ENCODE results near the gene EEFSEC. TPM values are rescaled to one million over a fixed set of nuclear protein-coding genes. Genes with fewer than 3 reads are reported as not detected.

Gene EEFSEC, protein sequence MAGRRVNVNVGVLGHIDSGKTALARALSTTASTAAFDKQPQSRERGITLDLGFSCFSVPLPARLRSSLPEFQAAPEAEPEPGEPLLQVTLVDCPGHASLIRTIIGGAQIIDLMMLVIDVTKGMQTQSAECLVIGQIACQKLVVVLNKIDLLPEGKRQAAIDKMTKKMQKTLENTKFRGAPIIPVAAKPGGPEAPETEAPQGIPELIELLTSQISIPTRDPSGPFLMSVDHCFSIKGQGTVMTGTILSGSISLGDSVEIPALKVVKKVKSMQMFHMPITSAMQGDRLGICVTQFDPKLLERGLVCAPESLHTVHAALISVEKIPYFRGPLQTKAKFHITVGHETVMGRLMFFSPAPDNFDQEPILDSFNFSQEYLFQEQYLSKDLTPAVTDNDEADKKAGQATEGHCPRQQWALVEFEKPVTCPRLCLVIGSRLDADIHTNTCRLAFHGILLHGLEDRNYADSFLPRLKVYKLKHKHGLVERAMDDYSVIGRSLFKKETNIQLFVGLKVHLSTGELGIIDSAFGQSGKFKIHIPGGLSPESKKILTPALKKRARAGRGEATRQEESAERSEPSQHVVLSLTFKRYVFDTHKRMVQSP
- 5.9 and 8.6 TPM in 2 replicates for total RNA-seq

DNA sequence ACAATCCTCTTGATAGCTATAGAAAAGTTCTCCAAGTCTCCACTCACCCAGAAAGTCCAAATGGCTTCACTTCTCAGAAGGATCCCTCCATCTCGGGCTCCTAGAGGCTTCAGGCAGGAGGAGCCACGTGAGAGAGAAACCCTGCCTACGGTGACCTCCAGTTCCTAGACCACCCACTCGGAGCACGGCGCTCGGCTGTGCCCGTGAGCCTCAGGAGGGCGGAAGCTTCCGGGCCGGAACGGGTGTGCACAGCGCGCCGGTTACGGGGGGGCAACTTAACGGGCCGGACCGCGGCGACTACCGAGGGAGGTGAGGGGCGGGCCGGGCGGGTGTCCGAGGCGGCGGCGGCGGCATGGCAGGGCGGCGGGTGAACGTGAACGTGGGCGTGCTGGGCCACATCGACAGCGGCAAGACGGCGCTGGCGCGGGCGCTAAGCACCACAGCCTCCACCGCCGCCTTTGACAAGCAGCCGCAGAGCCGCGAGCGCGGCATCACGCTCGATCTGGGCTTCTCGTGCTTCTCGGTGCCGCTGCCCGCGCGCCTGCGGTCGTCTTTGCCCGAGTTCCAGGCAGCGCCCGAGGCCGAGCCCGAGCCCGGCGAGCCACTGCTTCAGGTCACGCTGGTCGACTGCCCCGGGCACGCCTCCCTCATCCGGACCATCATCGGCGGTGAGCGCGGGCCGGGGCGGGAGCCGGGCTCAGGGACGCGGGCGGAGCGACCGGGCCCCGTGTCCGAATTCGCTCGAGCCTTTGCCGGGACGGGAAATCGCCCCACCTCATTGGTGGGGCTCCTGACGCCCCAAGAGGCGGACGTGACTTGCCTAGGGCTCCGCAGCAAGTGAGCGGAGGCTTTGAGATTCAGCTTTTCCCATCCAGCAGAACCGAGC lies at the start of gene EEFSEC:
EEFSEC (plus strand) TSS at position 326 of the 886 bp plus-strand sequence; CDS start at position 353, 27 bp downstream.

GRCh38 chr3:128123538-128124368 lies 29.5 kb upstream of the EEFSEC start, which contains the start of gene RUVBL1:
Gene RUVBL1 (minus strand): TSS chr3:128123812. CDS start chr3:128123724, 88 bp downstream.

Small RNAs within 50 kb of the gene (small RNA-seq; reads per million reads assigned to genes)
- gene RNU6-823P (ENCODE audit: low replicate concordance), result not detected

Other genes with a start within 250 kb of the EEFSEC start
- not detected in 2 replicates for gene KBTBD12, start 238.2 kb upstream of the EEFSEC start, total RNA-seq
- 482 and 646 TPM in 2 replicates for gene SEC61A1, start 101.0 kb upstream of the EEFSEC start, total RNA-seq
- 39.2 and 73.4 TPM in 2 replicates for gene RUVBL1, start 29.7 kb upstream of the EEFSEC start, total RNA-seq